ENCODE measurements around the gene KCNK7.

GRCh38 chr11:65617990-65618751 lies 22.6 kb upstream of the KCNK7 start:
- TF ChIP-seq POLR2A (IDR thresholded peaks at IDR 0.05), result no peak
- no peak for TF ChIP-seq CTCF (IDR thresholded peaks at IDR 0.05)
- no peak for TF ChIP-seq EP300 (IDR thresholded peaks at IDR 0.05)
